Stimulated activated CD4-positive, alpha-beta T cell treated with anti-CD3 and anti-CD28 coated beads, Interleukin-12 subunit alpha, Interleukin-12 subunit beta, amount 100 ng/mL, for 24 hours (primary cell): ENCODE data around the gene LINGO1.

Source experiments
- DNase-seq, 2 experiments: peaks; one replicate each; pipeline ENCODE4 v3.0.0-alpha.2; 2020; ENCODE audit warnings: low read depth in 2 of 2

LINGO1 gene

GRCh38 chr15:77656294-77656693 is 23.6 kb upstream of the LINGO1 start:
- no peak for DNase-seq

DNA sequence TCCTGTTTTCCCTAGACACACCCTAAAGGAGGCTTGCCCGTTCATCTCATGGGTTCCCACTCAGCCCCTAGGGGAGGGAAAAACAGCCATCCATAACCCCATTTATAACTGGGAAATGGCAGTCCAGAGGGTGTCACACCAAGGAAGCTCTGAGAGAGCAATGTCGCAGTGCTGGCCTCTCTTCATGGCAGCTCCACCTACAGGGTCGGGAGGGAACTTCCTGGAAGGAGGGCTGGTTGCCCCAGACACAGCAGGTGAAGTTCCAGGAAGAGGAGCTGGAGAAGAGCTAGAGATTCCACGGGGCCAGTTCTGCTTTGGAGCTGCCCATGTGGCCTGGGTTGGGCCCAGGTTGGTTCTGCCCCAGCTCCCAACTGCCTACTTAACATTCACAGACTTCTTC is 22.3 kb upstream of the LINGO1 start:
- DNase-seq: no peak

DNA sequence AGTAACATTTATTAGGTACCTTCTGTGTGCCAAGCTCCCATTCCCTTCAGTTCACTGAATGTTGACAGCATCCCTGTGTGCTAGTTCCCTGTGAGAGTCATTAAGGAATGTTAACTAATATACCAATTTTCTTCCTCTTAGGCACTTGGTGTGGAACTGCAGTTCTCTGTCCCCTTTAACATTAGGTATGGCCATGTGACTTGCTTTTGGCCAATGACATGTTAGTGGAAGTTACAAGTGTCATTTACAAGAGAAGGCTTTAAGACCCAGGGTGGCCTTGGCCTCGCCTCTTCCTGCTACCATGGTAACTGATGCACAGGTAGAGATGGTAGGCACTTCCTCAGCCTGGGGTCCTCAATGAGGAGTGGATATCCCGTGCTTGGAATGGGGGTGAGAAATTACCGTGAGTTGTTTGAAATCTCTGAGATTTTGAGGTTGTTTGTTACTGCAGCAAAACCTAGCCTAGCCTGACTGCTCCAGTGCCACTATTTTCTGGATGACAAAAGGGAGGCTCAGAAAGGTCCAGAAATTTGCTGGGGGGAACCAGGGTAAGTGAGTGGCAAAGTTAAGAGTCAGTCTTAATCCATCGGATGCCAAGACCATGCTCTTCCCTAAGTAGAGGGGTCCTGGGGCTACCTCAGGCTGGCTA is 21.2 kb upstream of the LINGO1 start:
- no peak for DNase-seq

GRCh38 chr15:77650265-77650664 is 17.6 kb upstream of the LINGO1 start:
- no peak for DNase-seq

DNA sequence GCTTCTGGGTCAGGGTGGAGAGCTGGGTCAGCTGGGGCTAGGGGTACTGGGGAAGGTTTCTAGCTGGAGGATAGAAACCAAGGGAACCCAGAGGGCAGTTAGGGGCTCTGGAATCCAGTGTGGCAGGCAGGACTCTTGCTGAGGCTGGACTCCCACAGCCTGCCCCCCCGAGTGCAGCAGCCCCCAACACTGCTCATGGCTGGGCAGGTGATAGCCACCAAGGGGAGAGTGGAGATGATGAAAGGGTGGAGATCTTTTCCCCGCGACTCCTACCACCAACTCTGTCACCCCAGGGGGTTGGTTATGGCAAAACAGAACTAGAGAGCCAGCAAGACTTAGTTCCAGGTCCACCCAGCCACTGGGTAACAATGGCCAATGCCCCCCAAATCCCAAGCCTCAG is 16.9 kb upstream of the LINGO1 start:
- no peak for DNase-seq

DNA sequence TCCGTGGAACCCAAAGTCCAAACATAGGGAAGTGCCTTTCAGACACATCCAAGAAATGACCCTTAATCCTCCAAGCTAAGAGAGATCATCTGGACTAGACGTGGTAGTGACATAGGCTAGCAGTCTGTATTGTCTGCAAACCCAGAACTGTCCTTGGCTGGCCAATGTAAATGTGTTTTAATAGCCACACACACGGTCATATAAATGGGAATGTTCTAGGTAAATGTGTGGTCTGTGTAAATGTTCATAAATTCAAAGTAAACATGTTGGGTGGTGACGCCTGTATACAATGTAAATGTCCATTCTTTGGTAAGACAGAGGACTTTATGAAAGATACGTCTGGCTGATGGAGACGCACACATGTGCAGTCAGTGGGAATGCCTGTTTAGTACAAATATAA is 16.3 kb upstream of the LINGO1 start:
- DNase-seq: no peak

- DNase-seq: no peak
Measured at GRCh38 chr15:77647961-77648360, 15.2 kb upstream of the LINGO1 start.

- DNase-seq: no peak
Measured at GRCh38 chr15:77646104-77646694, 13.5 kb upstream of the LINGO1 start.

DNA sequence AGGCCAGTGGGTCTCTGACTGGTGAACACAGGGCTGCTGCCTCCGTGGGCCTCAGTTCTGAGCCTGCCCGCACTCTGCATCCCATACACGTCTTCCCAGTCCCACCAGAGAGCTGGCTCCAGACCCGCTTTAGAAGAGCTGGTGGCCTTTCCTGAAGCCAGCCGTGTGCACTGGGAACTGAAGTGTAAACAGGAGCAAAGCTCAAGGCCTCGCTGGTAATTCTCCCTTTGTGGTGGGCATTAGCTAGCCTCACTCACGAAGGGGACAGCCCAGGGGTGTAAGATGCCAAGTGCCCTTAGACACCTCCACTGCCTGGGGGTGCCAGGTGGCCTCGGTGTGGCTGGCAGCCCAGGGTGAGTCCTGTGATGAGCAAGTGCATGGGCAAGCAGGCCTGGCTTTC is 12.9 kb upstream of the LINGO1 start:
- no peak for DNase-seq

- DNase-seq: no peak
Measured at GRCh38 chr15:77644543-77645247, 12.0 kb upstream of the LINGO1 start.

- no peak for DNase-seq
Measured at GRCh38 chr15:77643764-77644163, 11.1 kb upstream of the LINGO1 start.

- no peak for DNase-seq
Measured at GRCh38 chr15:77642793-77643430, 10.2 kb upstream of the LINGO1 start.

- DNase-seq: no peak
Measured at GRCh38 chr15:77641999-77642398, 9.3 kb upstream of the LINGO1 start.

GRCh38 chr15:77640615-77641014 is 7.9 kb upstream of the LINGO1 start:
- DNase-seq: no peak

- DNase-seq: no peak
Measured at GRCh38 chr15:77639431-77639830, 6.7 kb upstream of the LINGO1 start.

DNA sequence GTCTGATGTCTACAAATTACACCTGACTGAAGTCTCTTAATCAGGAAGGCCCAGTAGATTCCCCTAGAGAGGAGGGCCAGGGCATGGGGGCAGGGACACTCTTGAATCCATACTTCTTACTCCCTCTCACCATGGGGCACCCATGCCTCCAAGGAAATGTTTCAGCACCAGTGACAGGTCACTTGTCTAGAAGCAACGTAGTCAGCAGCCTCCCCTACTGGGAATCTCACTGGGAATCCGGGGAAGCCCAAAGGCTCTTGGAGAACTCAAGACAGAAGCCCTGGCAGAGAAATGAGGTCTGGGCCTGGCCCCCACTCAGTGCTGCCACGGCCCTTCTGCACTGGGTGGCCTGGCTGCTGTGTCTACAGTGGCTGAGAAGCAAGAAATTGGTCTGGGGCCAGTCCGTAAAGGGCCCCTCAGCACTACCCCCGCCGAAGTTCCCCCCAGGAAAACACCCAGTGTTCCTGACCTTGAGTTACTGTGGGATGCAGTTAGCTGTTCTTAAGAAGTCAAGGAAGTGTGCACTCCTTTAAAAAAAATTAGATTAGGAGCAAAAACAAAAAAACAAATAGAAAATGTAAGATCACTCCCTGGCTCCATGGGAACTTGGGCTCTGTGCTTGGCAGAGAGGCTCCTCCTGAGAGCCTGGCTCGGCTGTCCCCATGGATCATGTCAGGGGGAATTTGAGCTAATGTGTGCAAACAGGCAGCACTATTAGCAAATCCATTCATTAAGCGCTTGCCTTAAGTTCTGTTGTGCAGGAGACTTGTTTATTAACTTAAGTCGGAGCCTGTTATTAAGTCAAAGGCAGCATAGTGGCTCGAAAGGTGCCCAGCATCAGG is 5.4 kb upstream of the LINGO1 start:
- no peak for DNase-seq

DNA sequence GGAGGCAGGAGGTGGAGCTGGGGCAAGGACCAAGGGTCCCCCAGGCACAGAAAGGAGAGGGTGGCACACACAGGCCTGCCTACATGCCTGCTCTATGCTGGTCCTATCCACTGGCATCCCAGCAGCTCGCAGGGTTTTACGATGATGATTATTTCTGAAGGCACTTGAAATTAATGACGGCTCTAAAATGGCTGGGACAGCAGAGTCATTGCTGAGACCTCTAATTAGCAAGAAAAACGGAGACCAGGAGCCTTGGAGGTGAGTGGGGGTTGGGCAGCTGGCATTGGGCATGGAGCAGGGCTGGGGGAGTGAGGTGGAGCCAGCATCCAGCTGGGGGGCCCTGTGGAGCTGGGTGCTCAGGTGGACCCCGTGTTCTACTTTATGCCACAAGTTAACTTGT is 3.5 kb upstream of the LINGO1 start:
- DNase-seq: no peak

DNA sequence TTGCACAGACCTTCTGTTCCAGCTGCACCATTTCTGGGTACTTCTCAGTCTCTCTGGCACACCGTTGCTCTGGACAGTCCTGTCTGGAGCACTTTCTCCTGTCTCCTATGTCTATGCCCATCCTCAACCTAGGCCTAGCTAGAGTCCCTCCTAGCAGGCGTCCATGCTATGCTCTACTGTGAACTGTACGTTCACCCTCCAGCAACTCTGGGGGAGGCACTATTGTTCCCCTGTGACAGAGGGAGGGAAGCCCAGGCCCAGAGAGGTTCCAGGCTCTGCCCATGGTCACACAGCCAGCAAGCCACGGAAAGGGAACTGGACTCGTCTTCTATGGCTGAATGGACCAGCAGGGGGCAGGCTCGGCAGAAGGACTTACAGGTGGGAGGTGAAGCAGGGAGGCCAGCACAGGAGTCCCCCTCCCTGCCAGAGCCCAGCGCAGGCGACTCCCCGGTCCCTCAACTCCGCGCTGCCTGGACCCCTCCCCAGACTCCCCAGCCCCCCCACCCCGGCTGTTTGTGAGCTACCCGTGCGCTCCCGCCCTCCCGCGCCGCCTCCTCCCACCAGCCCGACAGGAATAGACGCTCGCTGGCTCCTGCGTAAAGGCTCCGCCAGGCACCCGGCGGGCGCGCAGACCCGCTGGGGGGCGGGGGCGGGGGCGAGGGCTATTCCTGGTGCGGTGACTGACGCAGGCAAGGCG is 1.7 kb upstream of the LINGO1 start:
- peak; percentile 27 to 70 for DNase-seq

DNA sequence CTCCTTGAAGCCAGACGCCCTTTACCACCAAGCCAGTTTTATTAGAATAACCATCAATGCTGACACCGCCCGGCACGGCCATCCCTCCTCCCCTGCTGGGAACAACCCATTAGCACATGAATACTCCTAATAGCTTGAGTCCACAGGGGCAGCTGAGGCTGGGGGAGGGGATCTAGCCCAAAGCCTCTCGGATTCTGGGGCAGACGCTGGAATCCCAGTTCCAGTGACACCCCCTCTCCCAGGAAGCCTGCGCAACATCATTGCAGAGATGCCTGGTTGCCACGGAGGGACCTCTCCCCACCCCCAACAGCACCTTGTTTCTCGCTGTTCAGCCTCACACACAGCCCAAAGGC is 1.2 kb upstream of the LINGO1 start:
- no peak for DNase-seq

- DNase-seq: peak; percentile 26 to 67
Measured at GRCh38 chr15:77633134-77633912, 611 bp upstream of the LINGO1 start.
